Measurements from ENCODE around the gene DCAKD.

The DCAKD gene

GRCh38 chr17:44997733-44998520, 53.5 kb downstream of the DCAKD start:
- no peak for TF ChIP-seq CTCF (IDR thresholded peaks at IDR 0.05; ENCODE audit: low read depth, low read length)
- DNase-seq (ENCODE audit: extremely low read depth, low read depth), result no peak

GRCh38 chr17:44996304-44996703, 55.1 kb downstream of the DCAKD start:
- no peak for DNase-seq (ENCODE audit: extremely low read depth, low read depth)
- no peak for TF ChIP-seq CTCF (IDR thresholded peaks at IDR 0.05; ENCODE audit: low read depth, low read length)

- no peak for DNase-seq (ENCODE audit: extremely low read depth, low read depth)
- no peak for TF ChIP-seq CTCF (IDR thresholded peaks at IDR 0.05; ENCODE audit: low read depth, low read length)
Observed at GRCh38 chr17:44995436-44996001, 55.9 kb downstream of the DCAKD start.

GRCh38 chr17:44992242-44992939, 59.0 kb downstream of the DCAKD start:
- no peak for TF ChIP-seq CTCF (IDR thresholded peaks at IDR 0.05; ENCODE audit: low read depth, low read length)
- DNase-seq (ENCODE audit: extremely low read depth, low read depth), result no peak

- no peak for TF ChIP-seq CTCF (IDR thresholded peaks at IDR 0.05; ENCODE audit: low read depth, low read length)
- no peak for DNase-seq (ENCODE audit: extremely low read depth, low read depth)
Observed at GRCh38 chr17:44990994-44991393, 60.4 kb downstream of the DCAKD start.

- no peak for TF ChIP-seq CTCF (IDR thresholded peaks at IDR 0.05; ENCODE audit: low read depth, low read length)
- no peak for DNase-seq (ENCODE audit: extremely low read depth, low read depth)
Observed at GRCh38 chr17:44989552-44990138, 61.8 kb downstream of the DCAKD start.

Measured in AG09319 (cell line).